HG02885 (cell line): ENCODE measurements around the gene CREBL2.
"Not testable (repeated sequence)": the region's sequence is repeated elsewhere in the genome, so short reads cannot be mapped to it uniquely, and the experiment has no call there.

Source experiments
- ATAC-seq: cut with Tn5 transposase; IDR thresholded peaks from one replicate; pipeline ENCODE4 v1.9.1; 2021; ENCODE audit warnings: mild to moderate bottlenecking; ENCODE audit not compliant: unreplicated experiment, poor library complexity

The CREBL2 gene

GRCh38 chr12:12595929-12596328 lies 15.7 kb upstream of the CREBL2 start:
- not testable (repeated sequence) for ATAC-seq

- ATAC-seq = not testable (repeated sequence)
These were observed 15.1 kb upstream of the CREBL2 start for GRCh38 chr12:12596598-12596997.

GRCh38 chr12:12598864-12599263 lies 12.8 kb upstream of the CREBL2 start:
- no peak for ATAC-seq

GRCh38 chr12:12599750-12600643 lies 11.7 kb upstream of the CREBL2 start:
- ATAC-seq = no peak

GRCh38 chr12:12600659-12601058 lies 11.0 kb upstream of the CREBL2 start:
- ATAC-seq = no peak

- no peak for ATAC-seq
These were observed 6.9 kb upstream of the CREBL2 start for GRCh38 chr12:12604740-12605139.

GRCh38 chr12:12606781-12607589 lies 4.7 kb upstream of the CREBL2 start:
- peak; percentile 51 for ATAC-seq

- peak; percentile 20 for ATAC-seq
These were observed 3.1 kb upstream of the CREBL2 start for GRCh38 chr12:12608557-12608957.

- no peak for ATAC-seq
These were observed 2.0 kb upstream of the CREBL2 start for GRCh38 chr12:12609692-12610091.

- no peak for ATAC-seq
These were observed 965 bp upstream of the CREBL2 start for GRCh38 chr12:12610711-12611110.

GRCh38 chr12:12612358-12612757 lies 682 bp downstream of the CREBL2 start:
- no peak for ATAC-seq

- ATAC-seq = no peak
These were observed 1.7 kb downstream of the CREBL2 start for GRCh38 chr12:12613344-12613743.

GRCh38 chr12:12614342-12614741 lies 2.7 kb downstream of the CREBL2 start:
- no peak for ATAC-seq

GRCh38 chr12:12616512-12617310 lies 5.0 kb downstream of the CREBL2 start:
- no peak for ATAC-seq

- ATAC-seq = not testable (repeated sequence)
These were observed 6.4 kb downstream of the CREBL2 start for GRCh38 chr12:12618064-12618463.

GRCh38 chr12:12620730-12621315 lies 9.1 kb downstream of the CREBL2 start:
- ATAC-seq = no peak

- no peak for ATAC-seq
These were observed 10.7 kb downstream of the CREBL2 start for GRCh38 chr12:12622418-12622817.

- ATAC-seq = no peak
These were observed 12.9 kb downstream of the CREBL2 start for GRCh38 chr12:12624498-12624992.

- no peak for ATAC-seq
These were observed 14.8 kb downstream of the CREBL2 start for GRCh38 chr12:12626471-12626870.

GRCh38 chr12:12627308-12627827 lies 15.7 kb downstream of the CREBL2 start:
- ATAC-seq = no peak
